Activated CD4-positive, alpha-beta T cell treated with anti-CD3 and anti-CD28 coated beads for 36 hours (primary cell): Measurements from ENCODE around the gene DPP4. TPM values are rescaled to one million over a fixed set of nuclear protein-coding genes. Genes with fewer than 3 reads are reported as not detected.

Source experiments
- ATAC-seq: fragments of 200-7000 bp; cut with Tn5 transposase; one replicate; pipeline ENCODE4 v1.10.0; 2021; ENCODE audit warnings: mild to moderate bottlenecking, moderate library complexity
- CTCF ChIA-PET: fragments of 350-600 bp; sonication (Branson Sonifier 250); formaldehyde crosslinking; loops from one replicate; lab custom pipeline; 2021; ENCODE audit warnings: antibody characterized with exemption; lab: Charles Lee
- POLR2A ChIA-PET: fragments of 350-600 bp; sonication (Branson Sonifier 250); formaldehyde crosslinking; loops from one replicate; lab custom pipeline; 2021; ENCODE audit warnings: antibody characterized with exemption, inconsistent platforms; lab: Charles Lee
- DNase-seq: peaks from one replicate; pipeline ENCODE4 v3.0.0-alpha.2; 2020
- H3K27ac Mint-ChIP-seq: one replicate; pipeline ENCODE4 v1.8.0; 2021; ENCODE audit warnings: mixed read lengths
- H3K27me3 Mint-ChIP-seq: one replicate; pipeline ENCODE4 v1.8.0; 2021; ENCODE audit warnings: mixed read lengths
- H3K36me3 Mint-ChIP-seq: one replicate; pipeline ENCODE4 v1.8.0; 2021; ENCODE audit warnings: low read depth, mixed read lengths
- H3K4me1 Mint-ChIP-seq: one replicate; pipeline ENCODE4 v1.8.0; 2021; ENCODE audit warnings: mixed read lengths
- H3K4me3 Mint-ChIP-seq: one replicate; pipeline ENCODE4 v1.8.0; 2021; ENCODE audit warnings: mild to moderate bottlenecking, moderate library complexity, mixed read lengths
- H3K9me3 Mint-ChIP-seq: one replicate; pipeline ENCODE4 v1.8.0; 2021; ENCODE audit warnings: low read depth, mixed read lengths
- intact Hi-C, 2 experiments: fragments of 100-400 bp; cut with DNase I in 1 of 2; cut with micrococcal nuclease in 1 of 2; formaldehyde crosslinking; loops; one replicate each; pipeline versions ENCODE4 v1.14.2 to v1.15.1; 2022 to 2024; cut with DNase I, micrococcal nuclease
- total RNA-seq, 2 experiments: library from RNA; stranded (reverse); gene quantifications; one replicate each; pipeline ENCODE4 v1.2.3, GENCODE V29; 2021

Gene DPP4
- total RNA-seq, 2 experiments from 2014 or later = 15.9 to 22.4 TPM

- DNase-seq = no peak
- intact Hi-C loops = no loop called here
- Mint-ChIP-seq H3K27ac (no peak overlapping the region), H3K4me3 (no peak overlapping the region), H3K9me3 (peaks cover 6% of the 10 kb centered on the region), H3K36me3 (peaks cover 1% of the 10 kb centered on the region), H3K27me3 (no peaks in the 10 kb centered on the region), H3K4me1 (no peaks in the 10 kb centered on the region)
- ChIA-PET CTCF (interaction anchor here (0.8 to 1.1 kb wide), 2 partner anchors 17 to 99 kb away, joined by 3 read pairs; no protein-coding TSS in a partner anchor), POLR2A (no interaction called here)
- ATAC-seq = no peak
These were observed 10.5 kb upstream of the DPP4 start for GRCh38 chr2:162084536-162084935.

GRCh38 chr2:162082681-162083080, 8.7 kb upstream of the DPP4 start:
- no peaks in the 10 kb centered on the region for H3K4me1 Mint-ChIP-seq
- peaks cover 18% of the 10 kb centered on the region for H3K9me3 Mint-ChIP-seq
- ChIA-PET POLR2A (no interaction called here), CTCF (interaction anchor here (1.4 kb wide), 1 partner anchor 75 kb away, joined by 5 read pairs; no protein-coding TSS in a partner anchor)
- H3K27me3 Mint-ChIP-seq = no peaks in the 10 kb centered on the region
- no peak for ATAC-seq
- intact Hi-C loops = no loop called here
- DNase-seq = no peak
- no peak overlapping the region for H3K27ac Mint-ChIP-seq
- no peak overlapping the region for H3K4me3 Mint-ChIP-seq
- peaks cover 9% of the 10 kb centered on the region for H3K36me3 Mint-ChIP-seq

- intact Hi-C loops = no loop called here
- no peak overlapping the region for H3K27ac Mint-ChIP-seq
- ChIA-PET CTCF (interaction anchor here (1.1 kb wide), 1 partner anchor 87 kb away, joined by 3 read pairs; no protein-coding TSS in a partner anchor), POLR2A (no interaction called here)
- H3K4me3 Mint-ChIP-seq = no peak overlapping the region
- H3K36me3 Mint-ChIP-seq = peaks cover 10% of the 10 kb centered on the region
- ATAC-seq = no peak
- H3K27me3 Mint-ChIP-seq = no peaks in the 10 kb centered on the region
- peaks cover 20% of the 10 kb centered on the region for H3K9me3 Mint-ChIP-seq
- DNase-seq = no peak
- no peaks in the 10 kb centered on the region for H3K4me1 Mint-ChIP-seq
These were observed 8.0 kb upstream of the DPP4 start for GRCh38 chr2:162082036-162082435.

- Mint-ChIP-seq H3K9me3 (peaks cover 20% of the 10 kb centered on the region), H3K27me3 (no peaks in the 10 kb centered on the region), H3K27ac (no peak overlapping the region), H3K4me3 (no peak overlapping the region), H3K36me3 (peaks cover 14% of the 10 kb centered on the region), H3K4me1 (peaks cover 8% of the 10 kb centered on the region)
- DNase-seq (no peak), ATAC-seq (no peak)
- POLR2A ChIA-PET = no interaction called here
- CTCF ChIA-PET = no interaction called here
- intact Hi-C loops = no loop called here
These were observed 5.5 kb upstream of the DPP4 start for GRCh38 chr2:162079514-162079913.

GRCh38 chr2:162075689-162076132, 1.7 kb upstream of the DPP4 start:
- intact Hi-C loops = no loop called here
- DNase-seq (no peak), ATAC-seq (no peak)
- Mint-ChIP-seq H3K9me3 (peaks cover 20% of the 10 kb centered on the region), H3K4me1 (peaks cover 37% of the 10 kb centered on the region), H3K27ac (no peak overlapping the region), H3K4me3 (no peak overlapping the region), H3K27me3 (peaks cover 2% of the 10 kb centered on the region), H3K36me3 (peaks cover 21% of the 10 kb centered on the region)
- CTCF ChIA-PET = interaction anchor here (0.9 kb wide), 1 partner anchor 68 kb away, joined by 4 read pairs; no protein-coding TSS in a partner anchor
- POLR2A ChIA-PET = no interaction called here

- CTCF ChIA-PET = interaction anchor here (1.5 kb wide), 1 partner anchor 122 kb away, joined by 4 read pairs; no protein-coding TSS in a partner anchor
- POLR2A ChIA-PET = interaction anchor here (0.6 kb wide), 1 partner anchor 98 kb away, joined by 4 read pairs; no protein-coding TSS in a partner anchor
- H3K4me3 Mint-ChIP-seq = peak overlapping the region; percentile 94
- H3K27ac Mint-ChIP-seq = no peak overlapping the region
- peaks cover 21% of the 10 kb centered on the region for H3K36me3 Mint-ChIP-seq
- H3K27me3 Mint-ChIP-seq = peaks cover 2% of the 10 kb centered on the region
- H3K9me3 Mint-ChIP-seq = peaks cover 19% of the 10 kb centered on the region
- ATAC-seq (no peak), DNase-seq (no peak)
- intact Hi-C loops = loop anchor here (5.0 kb wide), 5 partner anchors 47 to 242 kb away; partner anchors contain the start of gene IFIH1 (in 1 of the 2)
- peaks cover 43% of the 10 kb centered on the region for H3K4me1 Mint-ChIP-seq
These were observed 1.1 kb upstream of the DPP4 start for GRCh38 chr2:162074928-162075688.

GRCh38 chr2:162074632-162074895, 549 bp upstream of the DPP4 start:
- ChIA-PET CTCF (interaction anchor here (0.8 to 1.5 kb wide), 2 partner anchors 56 to 122 kb away, joined by 4 to 5 read pairs; no protein-coding TSS in a partner anchor), POLR2A (interaction anchor here (0.6 kb wide), 1 partner anchor 98 kb away, joined by 4 read pairs; no protein-coding TSS in a partner anchor)
- H3K4me3 Mint-ChIP-seq = peak overlapping the region; percentile 94
- intact Hi-C loops = loop anchor here (5.0 kb wide), 5 partner anchors 48 to 243 kb away; partner anchors contain the start of gene IFIH1 (in 1 of the 2)
- peaks cover 20% of the 10 kb centered on the region for H3K36me3 Mint-ChIP-seq
- H3K27ac Mint-ChIP-seq = peak overlapping the region; percentile 79
- H3K9me3 Mint-ChIP-seq = peaks cover 14% of the 10 kb centered on the region
- peaks cover 2% of the 10 kb centered on the region for H3K27me3 Mint-ChIP-seq
- no peak for DNase-seq
- peaks cover 43% of the 10 kb centered on the region for H3K4me1 Mint-ChIP-seq
- ATAC-seq = no peak

- ChIA-PET POLR2A (interaction anchor here (1.0 to 1.5 kb wide), 3 partner anchors 9 to 51 kb away, joined by 3 to 6 read pairs (median 3); no protein-coding TSS in a partner anchor), CTCF (interaction anchor here (0.8 to 1.9 kb wide), 5 partner anchors 16 to 119 kb away, joined by 3 to 5 read pairs (median 4); no protein-coding TSS in a partner anchor)
- peaks cover 44% of the 10 kb centered on the region for H3K4me1 Mint-ChIP-seq
- peak; percentile 28 for ATAC-seq
- H3K36me3 Mint-ChIP-seq = peaks cover 15% of the 10 kb centered on the region
- peak; percentile 43 for DNase-seq
- H3K9me3 Mint-ChIP-seq = peaks cover 8% of the 10 kb centered on the region
- H3K27me3 Mint-ChIP-seq = peaks cover 2% of the 10 kb centered on the region
- H3K4me3 Mint-ChIP-seq = peak overlapping the region; percentile 94
- H3K27ac Mint-ChIP-seq = peak overlapping the region; percentile 91
- intact Hi-C loops = loop anchor here (1.0 to 5.0 kb wide), 9 partner anchors 10 to 244 kb away; partner anchors contain the start of gene IFIH1 (in 1 of the 2)
These were observed 783 bp downstream of the DPP4 start for GRCh38 chr2:162072976-162073887.

GRCh38 chr2:162072181-162072702, 1.8 kb downstream of the DPP4 start:
- ChIA-PET POLR2A (interaction anchor here (0.6 to 1.5 kb wide), 3 partner anchors 13 to 119 kb away, joined by 3 to 6 read pairs (median 4); no protein-coding TSS in a partner anchor), CTCF (interaction anchor here (0.6 to 1.9 kb wide), 7 partner anchors 10 to 149 kb away, joined by 3 to 5 read pairs (median 3); no protein-coding TSS in a partner anchor)
- Mint-ChIP-seq H3K4me3 (peak overlapping the region; percentile 94), H3K27ac (peak overlapping the region; percentile 91), H3K9me3 (no peaks in the 10 kb centered on the region), H3K4me1 (peaks cover 49% of the 10 kb centered on the region), H3K27me3 (peaks cover 2% of the 10 kb centered on the region), H3K36me3 (peaks cover 13% of the 10 kb centered on the region)
- DNase-seq = no peak
- ATAC-seq = peak; percentile 86
- intact Hi-C loops = loop anchor here (1.0 to 5.0 kb wide), 9 partner anchors 9 to 245 kb away; partner anchors contain the start of gene IFIH1 (in 1 of the 2)

- Mint-ChIP-seq H3K4me1 (peaks cover 51% of the 10 kb centered on the region), H3K27me3 (peaks cover 2% of the 10 kb centered on the region), H3K27ac (no peak overlapping the region), H3K9me3 (no peaks in the 10 kb centered on the region), H3K36me3 (peaks cover 8% of the 10 kb centered on the region), H3K4me3 (no peak overlapping the region)
- ATAC-seq (no peak), DNase-seq (no peak)
- ChIA-PET CTCF (no interaction called here), POLR2A (no interaction called here)
- intact Hi-C loops = loop anchor here (5.0 kb wide), 5 partner anchors 51 to 246 kb away; partner anchors contain the start of gene IFIH1 (in 1 of the 2)
These were observed 3.0 kb downstream of the DPP4 start for GRCh38 chr2:162071001-162071400.
